Sigmoid colon (tissue), 4 donors: ENCODE measurements around the gene LDLRAD4.

Experiments used
- EP300 ChIP-seq, 4 donors: sonication (generic); formaldehyde crosslinking; IDR thresholded peaks; one replicate each; pipeline ENCODE4 v1.6.1; 2017; ENCODE audit warnings: antibody characterized with exemption in 4 of 4
- POLR2A ChIP-seq, 2 donors: fragments of 450-650 bp; IDR thresholded peaks; one replicate each; pipeline ENCODE4 v1.6.1; 2016; ENCODE audit warnings: antibody characterized with exemption in 2 of 2, mild to moderate bottlenecking in 2 of 2, moderate library complexity in 2 of 2
- POLR2AphosphoS5 ChIP-seq, 4 donors: sonication (generic); formaldehyde crosslinking; IDR thresholded peaks; one replicate each; pipeline ENCODE4 v1.6.1; 2017; ENCODE audit warnings: antibody characterized with exemption in 4 of 4
- TF ChIP-seq, protein P1 (sequence below), 4 experiments: fragments of 450-650 bp in 3 of 4; fragments of 200-600 bp in 1 of 4; IDR thresholded peaks; one replicate each; pipeline ENCODE4 v1.5.1; 2016 to 2019; ENCODE audit warnings: antibody characterized with exemption in 4 of 4, mild to moderate bottlenecking in 3 of 4, moderate library complexity in 2 of 4

DNA sequence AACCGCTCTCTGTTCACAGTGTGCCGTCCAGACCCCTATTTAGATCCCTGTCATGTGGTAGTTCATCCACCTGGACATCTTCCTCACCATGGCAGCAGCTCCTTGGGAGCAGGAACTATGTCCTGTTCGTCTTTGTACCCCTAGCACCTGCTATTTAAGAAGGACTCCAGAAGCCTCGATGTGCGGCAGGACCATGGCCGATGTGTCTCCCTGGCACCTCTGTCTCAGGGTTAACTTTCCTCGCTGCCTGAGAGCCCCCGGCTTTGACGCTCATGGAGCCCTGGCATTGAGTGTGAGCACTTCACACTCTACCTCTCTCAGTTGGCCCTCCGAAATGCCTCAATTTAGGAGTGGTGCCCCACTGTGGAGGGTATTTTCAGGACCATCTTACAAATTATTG is 355.8 kb downstream of the LDLRAD4 start:
- TF ChIP-seq, protein P1, sequence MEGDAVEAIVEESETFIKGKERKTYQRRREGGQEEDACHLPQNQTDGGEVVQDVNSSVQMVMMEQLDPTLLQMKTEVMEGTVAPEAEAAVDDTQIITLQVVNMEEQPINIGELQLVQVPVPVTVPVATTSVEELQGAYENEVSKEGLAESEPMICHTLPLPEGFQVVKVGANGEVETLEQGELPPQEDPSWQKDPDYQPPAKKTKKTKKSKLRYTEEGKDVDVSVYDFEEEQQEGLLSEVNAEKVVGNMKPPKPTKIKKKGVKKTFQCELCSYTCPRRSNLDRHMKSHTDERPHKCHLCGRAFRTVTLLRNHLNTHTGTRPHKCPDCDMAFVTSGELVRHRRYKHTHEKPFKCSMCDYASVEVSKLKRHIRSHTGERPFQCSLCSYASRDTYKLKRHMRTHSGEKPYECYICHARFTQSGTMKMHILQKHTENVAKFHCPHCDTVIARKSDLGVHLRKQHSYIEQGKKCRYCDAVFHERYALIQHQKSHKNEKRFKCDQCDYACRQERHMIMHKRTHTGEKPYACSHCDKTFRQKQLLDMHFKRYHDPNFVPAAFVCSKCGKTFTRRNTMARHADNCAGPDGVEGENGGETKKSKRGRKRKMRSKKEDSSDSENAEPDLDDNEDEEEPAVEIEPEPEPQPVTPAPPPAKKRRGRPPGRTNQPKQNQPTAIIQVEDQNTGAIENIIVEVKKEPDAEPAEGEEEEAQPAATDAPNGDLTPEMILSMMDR (IDR thresholded peaks at IDR 0.05), result no peak
- no peak for TF ChIP-seq POLR2A (IDR thresholded peaks at IDR 0.05)
- TF ChIP-seq EP300 (IDR thresholded peaks at IDR 0.05), result no peak
- TF ChIP-seq POLR2AphosphoS5 (IDR thresholded peaks at IDR 0.05), result no peak
